ENCODE results near the gene LARP4. TPM values are rescaled to one million over a fixed set of nuclear protein-coding genes. Genes with fewer than 3 reads are reported as not detected.
"Not testable (repeated sequence)": the region's sequence is repeated elsewhere in the genome, so short reads cannot be mapped to it uniquely, and the experiment has no call there.

LARP4 gene
- total RNA-seq, 2 experiments from 2014 or later, result 50.5 to 78.2 TPM

GRCh38 chr12:50387972-50388478 is 12.7 kb upstream of the LARP4 start:
- CTCF ChIA-PET, result no interaction called here
- no peak for ATAC-seq
- H3K4me3 Mint-ChIP-seq, result no peak overlapping the region
- no peaks in the 10 kb centered on the region for H3K36me3 Mint-ChIP-seq
- no peaks in the 10 kb centered on the region for H3K9me3 Mint-ChIP-seq (ENCODE audit: low read depth)
- H3K27me3 Mint-ChIP-seq, result no peaks in the 10 kb centered on the region
- H3K27ac Mint-ChIP-seq, result no peak overlapping the region
- peak; percentile 1 for DNase-seq
- H3K4me1 Mint-ChIP-seq, result peaks cover 3% of the 10 kb centered on the region

GRCh38 chr12:50388793-50389192 is 11.9 kb upstream of the LARP4 start:
- ATAC-seq; H3K36me3 Mint-ChIP-seq; H3K9me3 Mint-ChIP-seq (ENCODE audit: low read depth); H3K27me3 Mint-ChIP-seq; CTCF ChIA-PET; H3K4me3 Mint-ChIP-seq; H3K4me1 Mint-ChIP-seq; H3K27ac Mint-ChIP-seq: not testable (repeated sequence)
- DNase-seq, result peak; percentile 27

GRCh38 chr12:50390316-50390741 is 10.4 kb upstream of the LARP4 start:
- Mint-ChIP-seq H3K4me3 (no peak overlapping the region), H3K27ac (no peak overlapping the region), H3K27me3 (no peaks in the 10 kb centered on the region), H3K9me3 (ENCODE audit: low read depth) (no peaks in the 10 kb centered on the region), H3K36me3 (no peaks in the 10 kb centered on the region), H3K4me1 (peaks cover 3% of the 10 kb centered on the region)
- DNase-seq (no peak), ATAC-seq (no peak)
- CTCF ChIA-PET, result interaction anchor here (1.0 kb wide), 1 partner anchor 279 kb away, joined by 3 read pairs; no protein-coding TSS in a partner anchor

GRCh38 chr12:50394469-50395029 is 6.1 kb upstream of the LARP4 start:
- DNase-seq (no peak), ATAC-seq (no peak)
- H3K36me3 Mint-ChIP-seq, result peaks cover 1% of the 10 kb centered on the region
- CTCF ChIA-PET, result no interaction called here
- H3K27ac Mint-ChIP-seq, result no peak overlapping the region
- no peak overlapping the region for H3K4me3 Mint-ChIP-seq
- H3K9me3 Mint-ChIP-seq (ENCODE audit: low read depth), result no peaks in the 10 kb centered on the region
- H3K4me1 Mint-ChIP-seq, result peaks cover 4% of the 10 kb centered on the region
- no peaks in the 10 kb centered on the region for H3K27me3 Mint-ChIP-seq

GRCh38 chr12:50397117-50397650 is 3.5 kb upstream of the LARP4 start:
- Mint-ChIP-seq H3K27me3 (no peaks in the 10 kb centered on the region), H3K9me3 (ENCODE audit: low read depth) (no peaks in the 10 kb centered on the region), H3K4me1 (peaks cover 11% of the 10 kb centered on the region), H3K4me3 (no peak overlapping the region), H3K36me3 (peaks cover 5% of the 10 kb centered on the region), H3K27ac (no peak overlapping the region)
- no peak for ATAC-seq
- DNase-seq, result peak; percentile 8
- CTCF ChIA-PET, result no interaction called here

GRCh38 chr12:50398931-50399330 is 1.8 kb upstream of the LARP4 start:
- Mint-ChIP-seq H3K27ac (peak overlapping the region; percentile 4), H3K9me3 (ENCODE audit: low read depth) (no peaks in the 10 kb centered on the region), H3K4me3 (no peak overlapping the region), H3K36me3 (peaks cover 9% of the 10 kb centered on the region), H3K27me3 (no peaks in the 10 kb centered on the region), H3K4me1 (peaks cover 24% of the 10 kb centered on the region)
- no peak for ATAC-seq
- CTCF ChIA-PET, result interaction anchor here (3.4 kb wide), 1 partner anchor 287 kb away, joined by 9 read pairs; the partner anchor contains the start of gene COX14
- no peak for DNase-seq

GRCh38 chr12:50400104-50400637 is 514 bp upstream of the LARP4 start:
- H3K27me3 Mint-ChIP-seq, result no peaks in the 10 kb centered on the region
- DNase-seq, result no peak
- no peaks in the 10 kb centered on the region for H3K9me3 Mint-ChIP-seq (ENCODE audit: low read depth)
- H3K36me3 Mint-ChIP-seq, result peaks cover 9% of the 10 kb centered on the region
- H3K27ac Mint-ChIP-seq, result peak overlapping the region; percentile 89
- CTCF ChIA-PET, result interaction anchor here (0.9 to 3.4 kb wide), 2 partner anchors 188 to 289 kb away, joined by 3 to 9 read pairs; partner anchors contain the start of gene COX14
- no peak for ATAC-seq
- peak overlapping the region; percentile 95 for H3K4me3 Mint-ChIP-seq
- H3K4me1 Mint-ChIP-seq, result peaks cover 26% of the 10 kb centered on the region

- no peak for DNase-seq
- CTCF ChIA-PET, result interaction anchor here (1.0 to 3.4 kb wide), 4 partner anchors 14 to 290 kb away, joined by 3 to 9 read pairs (median 4); partner anchors contain the start of gene COX14
- ATAC-seq, result no peak
- Mint-ChIP-seq H3K4me1 (peaks cover 26% of the 10 kb centered on the region), H3K9me3 (ENCODE audit: low read depth) (no peaks in the 10 kb centered on the region), H3K36me3 (peaks cover 9% of the 10 kb centered on the region), H3K27me3 (no peaks in the 10 kb centered on the region), H3K27ac (peak overlapping the region; percentile 89), H3K4me3 (peak overlapping the region; percentile 95)
Measured at GRCh38 chr12:50401500-50402081, 906 bp downstream of the LARP4 start.

GRCh38 chr12:50402264-50403000 is 1.7 kb downstream of the LARP4 start:
- H3K4me1 Mint-ChIP-seq, result peaks cover 26% of the 10 kb centered on the region
- peaks cover 9% of the 10 kb centered on the region for H3K36me3 Mint-ChIP-seq
- peak overlapping the region; percentile 33 for H3K27ac Mint-ChIP-seq
- DNase-seq, result no peak
- CTCF ChIA-PET, result interaction anchor here (1.0 to 1.9 kb wide), 4 partner anchors 13 to 291 kb away, joined by 3 to 5 read pairs (median 4); partner anchors contain the start of gene COX14
- no peaks in the 10 kb centered on the region for H3K27me3 Mint-ChIP-seq
- no peaks in the 10 kb centered on the region for H3K9me3 Mint-ChIP-seq (ENCODE audit: low read depth)
- H3K4me3 Mint-ChIP-seq, result peak overlapping the region; percentile 95
- ATAC-seq, result no peak

- Mint-ChIP-seq H3K4me1 (peaks cover 28% of the 10 kb centered on the region), H3K36me3 (peaks cover 11% of the 10 kb centered on the region), H3K9me3 (ENCODE audit: low read depth) (no peaks in the 10 kb centered on the region), H3K27ac (peak overlapping the region; percentile 5), H3K27me3 (no peaks in the 10 kb centered on the region), H3K4me3 (peak overlapping the region; percentile 95)
- DNase-seq (no peak), ATAC-seq (no peak)
- CTCF ChIA-PET, result interaction anchor here (1.6 to 1.8 kb wide), 2 partner anchors 42 to 292 kb away, joined by 4 to 5 read pairs; partner anchors contain the start of gene COX14
Measured at GRCh38 chr12:50403001-50403440, 2.3 kb downstream of the LARP4 start.

- CTCF ChIA-PET, result interaction anchor here (1.6 kb wide), 1 partner anchor 293 kb away, joined by 5 read pairs; the partner anchor contains the start of gene COX14
- Mint-ChIP-seq H3K4me3 (no peak overlapping the region), H3K36me3 (peaks cover 13% of the 10 kb centered on the region), H3K27me3 (no peaks in the 10 kb centered on the region), H3K4me1 (peaks cover 25% of the 10 kb centered on the region), H3K9me3 (ENCODE audit: low read depth) (no peaks in the 10 kb centered on the region), H3K27ac (no peak overlapping the region)
- DNase-seq (no peak), ATAC-seq (no peak)
Measured at GRCh38 chr12:50404307-50404706, 3.6 kb downstream of the LARP4 start.

GRCh38 chr12:50411051-50411660 is 10.5 kb downstream of the LARP4 start:
- no peak for DNase-seq
- Mint-ChIP-seq H3K27me3 (no peaks in the 10 kb centered on the region), H3K27ac (no peak overlapping the region), H3K9me3 (ENCODE audit: low read depth) (no peaks in the 10 kb centered on the region), H3K4me3 (no peak overlapping the region), H3K36me3 (peaks cover 17% of the 10 kb centered on the region), H3K4me1 (peaks cover 7% of the 10 kb centered on the region)
- no peak for ATAC-seq
- CTCF ChIA-PET, result interaction anchor here (0.7 kb wide), 1 partner anchor 190 kb away, joined by 3 read pairs; no protein-coding TSS in a partner anchor

All from activated CD8-positive, alpha-beta memory T cell treated with anti-CD3 and anti-CD28 coated beads, Interleukin-2, amount 10 ng/mL, durations not matched to agents 7 days and 5 days (primary cell).